B cell (primary cell): ENCODE data around the gene SPTY2D1. TPM values are rescaled to one million over a fixed set of nuclear protein-coding genes. Genes with fewer than 3 reads are reported as not detected.

Experiments
- ATAC-seq: fragments of 200-7000 bp; cut with Tn5 transposase; one replicate; pipeline ENCODE4 v1.10.0; 2021; ENCODE audit warnings: low read depth, mild to moderate bottlenecking, moderate number of reproducible peaks, moderate library complexity
- CTCF ChIA-PET: fragments of 350-600 bp; sonication (Branson Sonifier 250); formaldehyde crosslinking; loops from one replicate; lab custom pipeline; 2021; ENCODE audit warnings: antibody characterized with exemption, inconsistent platforms; lab: Charles Lee
- POLR2A ChIA-PET: fragments of 350-600 bp; sonication (Branson Sonifier 250); formaldehyde crosslinking; loops from one replicate; lab custom pipeline; 2021; ENCODE audit warnings: antibody characterized with exemption; lab: Charles Lee
- DNase-seq: peaks from one replicate; pipeline ENCODE4 v3.0.0; 2013
- H2AFZ ChIP-seq: 2 replicates; pipeline ENCODE4 v1.6.1; 2012; ENCODE audit warnings: mild to moderate bottlenecking, low read depth, low read length; ENCODE audit not compliant: insufficient read depth, poor library complexity, severe bottlenecking
- H3K27ac ChIP-seq, 2 donors: 1 replicate in 1 of 2; 2 replicates in 1 of 2; pipeline ENCODE4 v1.5.1; 2012 to 2013; ENCODE audit warnings: low read length in 2 of 2, mild to moderate bottlenecking in 2 of 2, moderate library complexity in 1 of 2
- H3K27me3 ChIP-seq, 4 experiments: fragments of 200-600 bp in 1 of 4; sonication (generic) in 1 of 4; replicated peaks in 1 of 4; 1 replicate in 2 of 4; 2 replicates in 2 of 4; pipeline versions ENCODE4 v1.6.1 to v1.7.0; 2013 to 2016; ENCODE audit warnings: low read length in 3 of 4, mild to moderate bottlenecking in 2 of 4, mixed read lengths in 1 of 4, moderate library complexity in 1 of 4; ENCODE audit not compliant: insufficient read depth in 4 of 4, control insufficient read depth in 3 of 4; ENCODE audit errors: control extremely low read depth in 1 of 4
- H3K36me3 ChIP-seq, 2 experiments: replicated peaks in 1 of 2; 1 replicate in 1 of 2; 2 replicates in 1 of 2; pipeline versions ENCODE4 v1.6.1 to v1.7.1; 2013; ENCODE audit warnings: low read length in 1 of 2; ENCODE audit not compliant: insufficient read depth in 2 of 2, control insufficient read depth in 1 of 2; ENCODE audit errors: control extremely low read depth in 1 of 2, extremely low read depth in 1 of 2
- H3K4me1 ChIP-seq, 2 donors: fragments of 200-600 bp in 1 of 2; sonication (generic) in 1 of 2; 1 replicate in 1 of 2; 2 replicates in 1 of 2; pipeline versions ENCODE4 v1.5.1 to v1.6.1; 2013 to 2017; ENCODE audit warnings: low read length in 2 of 2; ENCODE audit not compliant: control insufficient read depth in 2 of 2, insufficient read depth in 2 of 2
- H3K4me2 ChIP-seq: replicated peaks from 2 replicates; pipeline ENCODE3; 2012; ENCODE audit warnings: mild to moderate bottlenecking, low read depth, low read length; ENCODE audit not compliant: poor library complexity, severe bottlenecking
- H3K4me3 ChIP-seq, 5 experiments: fragments of 200-600 bp in 1 of 5; sonication (generic) in 1 of 5; 1 replicate in 3 of 5; 2 replicates in 2 of 5; pipeline versions ENCODE4 v1.5.1 to v1.7.0; 2011 to 2016; ENCODE audit warnings: low read length in 4 of 5, mild to moderate bottlenecking in 4 of 5, low read depth in 2 of 5, control low read depth in 1 of 5, moderate library complexity in 1 of 5; ENCODE audit not compliant: insufficient read depth in 1 of 5; ENCODE audit errors: control extremely low read depth in 1 of 5, extremely low read depth in 1 of 5
- H3K79me2 ChIP-seq: fragments of 200-600 bp; sonication (generic); one replicate; pipeline ENCODE4 v1.6.0; 2016; ENCODE audit warnings: low read length; ENCODE audit not compliant: control insufficient read depth, insufficient read depth
- H3K9ac ChIP-seq: fragments of 200-600 bp; sonication (generic); 2 replicates; pipeline ENCODE4 v1.6.1; 2017; ENCODE audit warnings: mild to moderate bottlenecking, low read length, moderate library complexity
- H3K9me3 ChIP-seq, 3 donors: one replicate each; pipeline versions ENCODE4 v1.6.1 to v1.7.1; 2013; ENCODE audit warnings: low read length in 2 of 3; ENCODE audit not compliant: control insufficient read depth in 2 of 3, insufficient read depth in 1 of 3; ENCODE audit errors: control extremely low read depth in 1 of 3
- H4K20me1 ChIP-seq: 2 replicates; pipeline ENCODE4 v1.6.0; 2012; ENCODE audit warnings: mild to moderate bottlenecking, low read length; ENCODE audit not compliant: insufficient read depth, control insufficient read depth, poor library complexity, severe bottlenecking
- H3K27ac Mint-ChIP-seq: one replicate; pipeline ENCODE4 v1.8.0; 2021; ENCODE audit warnings: mixed read lengths
- H3K27me3 Mint-ChIP-seq: one replicate; pipeline ENCODE4 v1.8.0; 2021; ENCODE audit warnings: mixed read lengths
- H3K4me1 Mint-ChIP-seq: one replicate; pipeline ENCODE4 v1.8.0; 2021; ENCODE audit warnings: mixed read lengths
- H3K4me3 Mint-ChIP-seq: one replicate; pipeline ENCODE4 v1.8.0; 2021; ENCODE audit warnings: mixed read lengths
- H3K9me3 Mint-ChIP-seq: one replicate; pipeline ENCODE4 v1.8.0; 2022; ENCODE audit warnings: mixed read lengths; ENCODE audit not compliant: insufficient read depth
- CTCF ChIP-seq: fragments of 200-600 bp; IDR thresholded peaks from one replicate; pipeline ENCODE4 v1.8.0; 2022; ENCODE audit warnings: antibody characterized with exemption, mild to moderate bottlenecking
- EZH2 ChIP-seq: IDR thresholded peaks from 2 replicates; pipeline ENCODE4 v1.6.1; 2012; ENCODE audit warnings: borderline replicate concordance, low read depth, mild to moderate bottlenecking, moderate library complexity, low read length; ENCODE audit not compliant: insufficient read depth, poor library complexity, severe bottlenecking
- WGBS: methylation state at CpG from one replicate; pipeline ENCODE4 v1.1.5; 2013; ENCODE audit warnings: missing lambda C conversion rate; ENCODE audit not compliant: insufficient coverage; 5-methylcytosine and 5-hydroxymethylcytosine counted together
- intact Hi-C: fragments of 100-400 bp; cut with micrococcal nuclease; formaldehyde crosslinking; loops from one replicate; pipeline ENCODE4 v1.10.0; 2022
- polyA minus RNA-seq: library from RNA; depleted of rRNA, polyadenylated mRNA; stranded (reverse); fragments of >200 nt; gene quantifications from 2 replicates; pipeline ENCODE4 v1.2.3, GENCODE V29; 2012
- polyA plus RNA-seq: library from polyadenylated mRNA; depleted of rRNA; stranded (reverse); fragments of >200 nt; gene quantifications from 2 replicates; pipeline ENCODE4 v1.2.3, GENCODE V29; 2012
- total RNA-seq, 2 donors: library from RNA; stranded (reverse); fragments of 120-200 nt in 1 of 2; gene quantifications; 1 replicate in 1 of 2; 2 replicates in 1 of 2; pipeline versions ENCODE4 v1.2.3 to v1.2.4, GENCODE V29; 2013 to 2022

Gene SPTY2D1, protein sequence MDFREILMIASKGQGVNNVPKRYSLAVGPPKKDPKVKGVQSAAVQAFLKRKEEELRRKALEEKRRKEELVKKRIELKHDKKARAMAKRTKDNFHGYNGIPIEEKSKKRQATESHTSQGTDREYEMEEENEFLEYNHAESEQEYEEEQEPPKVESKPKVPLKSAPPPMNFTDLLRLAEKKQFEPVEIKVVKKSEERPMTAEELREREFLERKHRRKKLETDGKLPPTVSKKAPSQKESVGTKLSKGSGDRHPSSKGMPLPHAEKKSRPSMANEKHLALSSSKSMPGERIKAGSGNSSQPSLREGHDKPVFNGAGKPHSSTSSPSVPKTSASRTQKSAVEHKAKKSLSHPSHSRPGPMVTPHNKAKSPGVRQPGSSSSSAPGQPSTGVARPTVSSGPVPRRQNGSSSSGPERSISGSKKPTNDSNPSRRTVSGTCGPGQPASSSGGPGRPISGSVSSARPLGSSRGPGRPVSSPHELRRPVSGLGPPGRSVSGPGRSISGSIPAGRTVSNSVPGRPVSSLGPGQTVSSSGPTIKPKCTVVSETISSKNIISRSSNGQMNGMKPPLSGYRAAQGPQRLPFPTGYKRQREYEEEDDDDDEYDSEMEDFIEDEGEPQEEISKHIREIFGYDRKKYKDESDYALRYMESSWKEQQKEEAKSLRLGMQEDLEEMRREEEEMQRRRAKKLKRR
- total RNA-seq, result 16.5 and 17.8 TPM in 2 replicates
- total RNA-seq (2013), result 14.4 TPM
- polyA plus RNA-seq, result 4.7 and 10.9 TPM in 2 replicates
- 18.1 and 22.9 TPM in 2 replicates for polyA minus RNA-seq

- H3K27ac Mint-ChIP-seq, result peak within 1 kb of the TSS; percentile 98
- POLR2A ChIA-PET, result interaction anchor here (0.7 to 2.0 kb wide), 4 partner anchors 46 to 240 kb away, joined by 3 to 5 read pairs (median 4); partner anchors contain the start of genes LDHA, TSG101 and UEVLD
- H3K4me3 ChIP-seq, result peak within 1 kb of the TSS; percentile 64 to 95 (median 91)
These were observed at the start of gene SPTY2D1 for GRCh38 chr11:18634140-18635032. Gene SPTY2D1, minus strand, starts transcription at chr11:18634342. Its CDS starts 85 bp downstream, at chr11:18634257.

More at GRCh38 chr11:18634140-18635032, at the start of gene SPTY2D1:
- peaks cover 8% of the 10 kb centered on the region for H3K27me3 Mint-ChIP-seq
- CTCF ChIA-PET, result interaction anchor here (1.2 to 2.6 kb wide), 6 partner anchors 14 to 519 kb away, joined by 3 to 11 read pairs (median 4); partner anchors contain the start of gene TSG101
- peak within 1 kb of the TSS; percentile 97 for H3K4me2 ChIP-seq
- H3K79me2 ChIP-seq, result peaks cover 54% of the 10 kb centered on the region
- H4K20me1 ChIP-seq, result peaks cover 15% of the 10 kb centered on the region
- intact Hi-C loops, result loop anchor here (1.0 to 5.0 kb wide), 8 partner anchors 46 to 1728 kb away; partner anchors contain the start of genes GTF2H1, HPS5, HTATIP2 and RPS13
- ATAC-seq (peak; percentile 95), DNase-seq (peak; percentile 98)
- H3K36me3 ChIP-seq, result no peaks in the 10 kb centered on the region
- H3K4me1 ChIP-seq, result peaks cover 14 to 16% of the 10 kb centered on the region in 2 donors
- H3K9me3 ChIP-seq, result no peaks in the 10 kb centered on the region
- H3K4me1 Mint-ChIP-seq, result peaks cover 23% of the 10 kb centered on the region
- no peaks in the 10 kb centered on the region for H3K27me3 ChIP-seq
- peak within 1 kb of the TSS; percentile 75 to 97 for H3K27ac ChIP-seq
- H3K4me3 Mint-ChIP-seq, result peak within 1 kb of the TSS; percentile 99
- H3K9me3 Mint-ChIP-seq, result no peaks in the 10 kb centered on the region
- H3K9ac ChIP-seq, result peak within 1 kb of the TSS; percentile 83
- H2AFZ ChIP-seq, result peak within 1 kb of the TSS; percentile 95
- under 1% methylated on average over 52 of the region's 60 CpGs for WGBS
- no peak for TF ChIP-seq CTCF
- no peak for TF ChIP-seq EZH2
